Testis (tissue), 2 donors: ENCODE measurements around the gene CA6.

Experiments
- POLR2A ChIP-seq: fragments of 450-650 bp; IDR thresholded peaks from one replicate; pipeline ENCODE4 v1.6.1; 2017; ENCODE audit warnings: antibody characterized with exemption, mild to moderate bottlenecking, moderate library complexity
- TF ChIP-seq, protein P1 (sequence below), 3 experiments: fragments of 450-650 bp in 2 of 3; fragments of 200-600 bp in 1 of 3; sonication (generic) in 1 of 3; IDR thresholded peaks; one replicate each; pipeline ENCODE4 v1.5.1; 2016 to 2019; ENCODE audit warnings: antibody characterized with exemption in 3 of 3, mild to moderate bottlenecking in 2 of 3, moderate library complexity in 1 of 3

DNA sequence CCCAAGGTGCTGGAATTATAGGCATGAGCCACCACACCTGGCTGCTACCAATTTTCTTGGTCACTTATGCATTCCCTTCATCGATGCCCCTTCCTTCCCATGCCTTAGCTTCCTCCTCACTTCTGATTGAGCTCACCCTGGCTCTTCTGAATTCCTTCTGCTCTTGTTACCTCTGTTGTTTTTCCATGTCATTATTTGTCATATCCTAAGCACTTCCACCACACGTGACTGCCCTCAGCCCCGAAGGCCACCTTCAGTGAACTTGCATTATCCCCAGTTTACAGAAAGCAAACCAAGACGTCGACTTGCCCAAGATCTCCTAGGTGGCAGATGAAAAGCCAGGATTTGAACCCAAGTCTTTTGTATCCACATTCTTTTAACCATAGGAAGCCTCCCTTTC lies 30.7 kb downstream of the CA6 start:
- TF ChIP-seq, protein P1, sequence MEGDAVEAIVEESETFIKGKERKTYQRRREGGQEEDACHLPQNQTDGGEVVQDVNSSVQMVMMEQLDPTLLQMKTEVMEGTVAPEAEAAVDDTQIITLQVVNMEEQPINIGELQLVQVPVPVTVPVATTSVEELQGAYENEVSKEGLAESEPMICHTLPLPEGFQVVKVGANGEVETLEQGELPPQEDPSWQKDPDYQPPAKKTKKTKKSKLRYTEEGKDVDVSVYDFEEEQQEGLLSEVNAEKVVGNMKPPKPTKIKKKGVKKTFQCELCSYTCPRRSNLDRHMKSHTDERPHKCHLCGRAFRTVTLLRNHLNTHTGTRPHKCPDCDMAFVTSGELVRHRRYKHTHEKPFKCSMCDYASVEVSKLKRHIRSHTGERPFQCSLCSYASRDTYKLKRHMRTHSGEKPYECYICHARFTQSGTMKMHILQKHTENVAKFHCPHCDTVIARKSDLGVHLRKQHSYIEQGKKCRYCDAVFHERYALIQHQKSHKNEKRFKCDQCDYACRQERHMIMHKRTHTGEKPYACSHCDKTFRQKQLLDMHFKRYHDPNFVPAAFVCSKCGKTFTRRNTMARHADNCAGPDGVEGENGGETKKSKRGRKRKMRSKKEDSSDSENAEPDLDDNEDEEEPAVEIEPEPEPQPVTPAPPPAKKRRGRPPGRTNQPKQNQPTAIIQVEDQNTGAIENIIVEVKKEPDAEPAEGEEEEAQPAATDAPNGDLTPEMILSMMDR (IDR thresholded peaks at IDR 0.05): no peak
- TF ChIP-seq POLR2A: no peak
